H7 (cell line): Measurements from ENCODE around the gene TARDBP. TPM values are rescaled to one million over a fixed set of nuclear protein-coding genes. Genes with fewer than 3 reads are reported as not detected.
"Not testable (repeated sequence)": the region's sequence is repeated elsewhere in the genome, so short reads cannot be mapped to it uniquely, and the experiment has no call there.

Experiments
- DNase-seq: peaks from one replicate; pipeline ENCODE4 v3.0.0; 2012
- H3K27me3 ChIP-seq: 2 replicates; pipeline ENCODE4 v1.6.0; 2011; ENCODE audit warnings: mild to moderate bottlenecking, low read length; ENCODE audit not compliant: control insufficient read depth, insufficient read depth
- H3K36me3 ChIP-seq: replicated peaks from 2 replicates; pipeline ENCODE4 v1.5.1; 2011; ENCODE audit warnings: low read length; ENCODE audit not compliant: control insufficient read depth, insufficient read depth
- H3K4me3 ChIP-seq: 2 replicates; pipeline ENCODE4 v1.5.1; 2011; ENCODE audit warnings: low read depth, mild to moderate bottlenecking, control low read depth, low read length, moderate library complexity; ENCODE audit not compliant: insufficient read depth
- total RNA-seq: library from RNA; depleted of rRNA; stranded (reverse); fragments of >200 nt; shearing (Covaris generic); gene quantifications from 2 replicates; pipeline ENCODE4 v1.2.3, GENCODE V29; 2014; rRNA removed

The TARDBP gene
- total RNA-seq, 1 experiment from 2014 or later: 91.4 TPM

- no peak for DNase-seq
- H3K36me3 ChIP-seq: peaks cover 57% of the 10 kb centered on the region
- H3K4me3 ChIP-seq: no peak overlapping the region
- H3K27me3 ChIP-seq: no peaks in the 10 kb centered on the region
Observed at GRCh38 chr1:11067716-11068599, 55.5 kb downstream of the TARDBP start.

GRCh38 chr1:11068600-11069473 lies 56.4 kb downstream of the TARDBP start:
- DNase-seq: no peak

GRCh38 chr1:11070876-11071275 lies 58.4 kb downstream of the TARDBP start:
- no peaks in the 10 kb centered on the region for H3K27me3 ChIP-seq
- peaks cover 68% of the 10 kb centered on the region for H3K36me3 ChIP-seq
- no peak overlapping the region for H3K4me3 ChIP-seq
- DNase-seq: no peak

More at GRCh38 chr1:11068600-11069473, 56.4 kb downstream of the TARDBP start:
- Histone ChIP-seq H3K27me3 (no peaks in the 10 kb centered on the region), H3K36me3 (peaks cover 59% of the 10 kb centered on the region), H3K4me3 (no peak overlapping the region)

GRCh38 chr1:11071463-11072215 lies 59.2 kb downstream of the TARDBP start:
- DNase-seq: no peak
- Histone ChIP-seq H3K27me3 (no peaks in the 10 kb centered on the region), H3K36me3 (peaks cover 68% of the 10 kb centered on the region), H3K4me3 (no peak overlapping the region)

GRCh38 chr1:11072216-11072917 lies 59.9 kb downstream of the TARDBP start:
- Histone ChIP-seq H3K36me3 (peaks cover 72% of the 10 kb centered on the region), H3K4me3 (no peak overlapping the region), H3K27me3 (no peaks in the 10 kb centered on the region)
- peak; percentile 59 for DNase-seq

GRCh38 chr1:11073398-11073797 lies 60.9 kb downstream of the TARDBP start:
- DNase-seq: not testable (repeated sequence)
- peaks cover 67% of the 10 kb centered on the region for H3K36me3 ChIP-seq

More at GRCh38 chr1:11073398-11073797, 60.9 kb downstream of the TARDBP start:
- not testable (repeated sequence) for H3K27me3 ChIP-seq, H3K4me3 ChIP-seq

Other genes with a start within 250 kb of the TARDBP start
- gene CASZ1, start 216.0 kb upstream of the TARDBP start, total RNA-seq: 4.8 and 5.0 TPM in 2 replicates
- gene MASP2, start 34.6 kb downstream of the TARDBP start, total RNA-seq: 0.17 and 0.63 TPM in 2 replicates
- 110 and 111 TPM in 2 replicates for gene SRM, start 47.4 kb downstream of the TARDBP start, total RNA-seq
- 124 and 141 TPM in 2 replicates for gene EXOSC10, start 87.2 kb downstream of the TARDBP start, total RNA-seq
- gene ANGPTL7, start 176.7 kb downstream of the TARDBP start, total RNA-seq: not detected in 2 replicates
- 74.4 and 83.6 TPM in 2 replicates for gene MTOR, start 249.9 kb downstream of the TARDBP start, total RNA-seq